K562 (cell line): Measurements from ENCODE around the gene DNALI1. TPM values are rescaled to one million over a fixed set of nuclear protein-coding genes. Genes with fewer than 3 reads are reported as not detected.

Experiments used
- ELF2 ChIP-seq: fragments of 250-450 bp; sonication (Bioruptor Pico); IDR thresholded peaks from 2 replicates; pipeline ENCODE4 v1.5.0; 2021; ENCODE audit warnings: mild to moderate bottlenecking
- ETS2 ChIP-seq: IDR thresholded peaks from 2 replicates; pipeline ENCODE4 v1.6.1; 2016; ENCODE audit warnings: borderline replicate concordance, missing genetic modification characterization, mild to moderate bottlenecking, moderate library complexity, missing compliant biosample characterization; ENCODE audit not compliant: poor library complexity, severe bottlenecking
- GTF2A2 ChIP-seq: IDR thresholded peaks from 2 replicates; pipeline ENCODE4 v1.6.1; 2016; ENCODE audit warnings: mild to moderate bottlenecking, missing genetic modification characterization, missing compliant biosample characterization
- HDAC3 ChIP-seq: fragments of 450-650 bp; IDR thresholded peaks from 2 replicates; pipeline ENCODE4 v1.6.1; 2018; ENCODE audit warnings: borderline replicate concordance, mild to moderate bottlenecking, moderate library complexity; ENCODE audit not compliant: partially characterized antibody
- HDAC8 ChIP-seq: fragments of 450-650 bp; IDR thresholded peaks from 2 replicates; pipeline ENCODE4 v1.6.1; 2016; ENCODE audit warnings: mild to moderate bottlenecking, missing genetic modification characterization, moderate library complexity, missing compliant biosample characterization
- HLTF ChIP-seq: fragments of 450-650 bp; IDR thresholded peaks from 2 replicates; pipeline ENCODE4 v1.6.1; 2016
- ILF3 ChIP-seq: fragments of 450-650 bp; IDR thresholded peaks from 2 replicates; pipeline ENCODE4 v1.6.1; 2018; ENCODE audit warnings: antibody characterized with exemption, mild to moderate bottlenecking, moderate library complexity, borderline replicate concordance
- NELFE ChIP-seq: IDR thresholded peaks from 2 replicates; pipeline ENCODE4 v1.6.1; 2011; ENCODE audit warnings: mild to moderate bottlenecking; ENCODE audit not compliant: insufficient read depth, insufficient read length
- NRF1 ChIP-seq, 2 experiments: fragments of 450-650 bp; IDR thresholded peaks in 1 of 2; conservative IDR thresholded peaks in 1 of 2; 2 replicates each; pipeline ENCODE4 v1.6.1; 2014; ENCODE audit warnings: mild to moderate bottlenecking in 2 of 2
- RBM14 ChIP-seq: fragments of 200-400 bp; formaldehyde crosslinking; IDR thresholded peaks from 2 replicates; pipeline ENCODE4 v1.6.1; 2018; ENCODE audit warnings: low read depth, mild to moderate bottlenecking, low read length, moderate library complexity, borderline replicate concordance; ENCODE audit not compliant: insufficient read depth
- SAP30 ChIP-seq: fragments of 200-600 bp; sonication (generic); IDR thresholded peaks from 2 replicates; pipeline ENCODE4 v1.6.1; 2012; ENCODE audit warnings: borderline replicate concordance, low read depth, mild to moderate bottlenecking, moderate library complexity, low read length, control low read depth, inconsistent platforms; ENCODE audit not compliant: insufficient read depth, poor library complexity, severe bottlenecking
- SETDB1 ChIP-seq: IDR thresholded peaks from one replicate; pipeline ENCODE4 v1.6.1; 2012; ENCODE audit warnings: low read length, control low read depth, inconsistent platforms
- SMARCA4 ChIP-seq: fragments of 450-650 bp; IDR thresholded peaks from 2 replicates; pipeline ENCODE4 v1.6.1; 2016
- SMC3 ChIP-seq: conservative IDR thresholded peaks from 2 replicates; pipeline ENCODE4 v1.6.1; 2011; ENCODE audit warnings: low read depth, low read length, improper control_type of control experiment; ENCODE audit not compliant: insufficient read depth
- SRSF1 ChIP-seq: fragments of 200-400 bp; formaldehyde crosslinking; IDR thresholded peaks from 2 replicates; pipeline ENCODE4 v1.6.1; 2017; ENCODE audit warnings: mild to moderate bottlenecking, low read depth, low read length, moderate library complexity
- TAF9B ChIP-seq: fragments of 450-650 bp; IDR thresholded peaks from 2 replicates; pipeline ENCODE4 v1.6.1; 2018; ENCODE audit warnings: mild to moderate bottlenecking; ENCODE audit not compliant: partially characterized antibody
- TOE1 ChIP-seq, 2 experiments: fragments of 450-650 bp in 1 of 2; sonication (generic) in 1 of 2; formaldehyde crosslinking in 1 of 2; IDR thresholded peaks; 2 replicates each; pipeline versions ENCODE4 v1.7.1 to v1.8.0; 2016 to 2022; ENCODE audit warnings: borderline replicate concordance in 2 of 2, mild to moderate bottlenecking in 2 of 2, antibody characterized with exemption in 1 of 2, inconsistent platforms in 1 of 2, low read depth in 1 of 2, missing genetic modification reagents in 1 of 2, moderate library complexity in 1 of 2
- polyA plus RNA-seq, 8 experiments: library from polyadenylated mRNA; depleted of rRNA in 4 of 8; stranded (reverse) in 5 of 8; unstranded in 3 of 8; fragments of >200 nt; fragmentation: Nextera tagmentation in 2 of 8; fragmentation: Illumina TruSeq in 1 of 8; extraction: Ambion mirVana in 2 of 8; extraction: Trizol in 1 of 8; gene quantifications; 2 replicates each; pipeline versions ENCODE4 v1.2.1 to v1.2.3, GENCODE V29; 2011 to 2014; ENCODE audit warnings: inconsistent platforms in 1 of 8, missing spikeins in 1 of 8
- total RNA-seq, 7 experiments: library from RNA; depleted of rRNA in 6 of 7; stranded (reverse); fragments of >200 nt in 6 of 7; fragmentation: Illumina TruSeq in 2 of 7; extraction: Trizol in 2 of 7; gene quantifications; 2 replicates each; pipeline versions ENCODE4 v1.2.1 to v1.2.3, GENCODE V29; 2011 to 2021; ENCODE audit warnings: low replicate concordance in 1 of 7
- TF ChIP-seq, protein P1 (sequence below): fragments of 450-650 bp; formaldehyde crosslinking; IDR thresholded peaks from 2 replicates; pipeline ENCODE4 v1.4.0; 2020; ENCODE audit warnings: mild to moderate bottlenecking, mixed read lengths
- TF ChIP-seq, protein P2 (sequence below): sonication (generic); formaldehyde crosslinking; IDR thresholded peaks from 2 replicates; pipeline ENCODE4 v1.8.1; 2023; ENCODE audit warnings: missing genetic modification reagents, mild to moderate bottlenecking, borderline replicate concordance

DNALI1 gene
- total and polyA plus RNA-seq, 9 of the 15 experiments (the other 6 are each of a cell fraction or from before 2014, with no cell fraction given) = 0.87 to 5.6 (median 1.2) TPM

DNA sequence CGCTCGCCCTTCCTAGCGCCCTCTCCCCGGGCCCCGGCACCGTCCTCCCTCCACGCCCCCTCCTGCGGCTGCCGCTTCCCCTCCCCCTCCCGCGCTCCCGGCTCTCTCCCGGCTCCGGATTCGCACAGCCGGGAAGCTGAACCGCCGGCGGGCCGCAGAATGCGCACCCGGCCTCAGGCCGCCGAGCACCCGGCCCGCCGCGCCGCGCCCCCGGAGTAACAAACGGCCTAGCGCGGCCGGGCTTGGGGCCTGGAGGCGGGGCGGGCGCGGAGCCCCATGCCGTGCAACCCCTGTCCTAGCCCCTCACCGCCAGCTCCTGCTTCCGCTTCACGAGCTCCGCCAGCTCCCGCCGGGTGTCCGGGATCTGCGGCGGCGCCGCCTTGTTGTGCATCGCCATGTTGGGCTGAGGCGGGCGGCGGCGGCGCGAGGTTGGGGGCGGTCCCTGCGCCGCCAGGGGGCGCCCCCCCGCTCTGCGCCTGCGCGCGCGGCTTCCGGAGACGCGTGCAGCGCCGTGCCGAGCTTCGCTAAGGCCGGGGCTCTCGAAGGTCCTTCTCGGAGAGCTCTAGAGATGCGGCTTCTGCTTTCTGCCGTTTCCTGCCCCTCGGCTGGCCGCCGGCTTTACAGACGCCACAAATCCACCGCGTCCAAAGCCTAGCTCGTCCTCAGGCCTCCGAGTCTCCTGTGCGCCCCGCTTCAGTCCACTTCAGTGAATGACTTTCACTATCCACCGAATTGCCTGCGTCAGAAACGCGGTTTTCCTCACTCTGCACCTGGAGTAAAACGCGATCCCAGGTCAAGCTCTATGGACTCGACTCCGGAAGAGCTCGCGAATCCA, 42.2 kb upstream of the DNALI1 start, which contains the start of gene MEAF6 (continued):
- TF ChIP-seq SETDB1 (peak; percentile 16), SMARCA4 (no peak), ILF3 (peak; percentile 96), ETS2 (peak; percentile 28), HDAC8 (tag) (peak; percentile 44; the same call in 1 of the 2 replicates), SRSF1 (no peak), NRF1 (conservative IDR thresholded peaks at IDR 0.05 in 1 of 2, IDR thresholded peaks at IDR 0.05 in 1 of 2) (peak; percentile 96 to 97), HDAC3 (no peak), HLTF (no peak), SAP30 (peak; percentile 67), SMC3 (peak; percentile 36; the same call in 1 of the 2 replicates), TAF9B (peak; percentile 68), ELF2 (CRISPR knock-in tag) (peak; percentile 70; the same call in 1 of the 2 replicates), RBM14 (no peak), GTF2A2 (0 out of 2 replicates have a peak, but pooled peaks have one; percentile 37), TOE1 (IDR thresholded peaks at IDR 0.05; ENCODE audit: borderline replicate concordance) (0 out of 2 replicates have a peak, but pooled peaks have one; percentile 15), TOE1 (CRISPR knock-in tag; IDR thresholded peaks at IDR 0.05; ENCODE audit: borderline replicate concordance, low read depth) (no peak), NELFE (no peak)
- TF ChIP-seq, protein P1, sequence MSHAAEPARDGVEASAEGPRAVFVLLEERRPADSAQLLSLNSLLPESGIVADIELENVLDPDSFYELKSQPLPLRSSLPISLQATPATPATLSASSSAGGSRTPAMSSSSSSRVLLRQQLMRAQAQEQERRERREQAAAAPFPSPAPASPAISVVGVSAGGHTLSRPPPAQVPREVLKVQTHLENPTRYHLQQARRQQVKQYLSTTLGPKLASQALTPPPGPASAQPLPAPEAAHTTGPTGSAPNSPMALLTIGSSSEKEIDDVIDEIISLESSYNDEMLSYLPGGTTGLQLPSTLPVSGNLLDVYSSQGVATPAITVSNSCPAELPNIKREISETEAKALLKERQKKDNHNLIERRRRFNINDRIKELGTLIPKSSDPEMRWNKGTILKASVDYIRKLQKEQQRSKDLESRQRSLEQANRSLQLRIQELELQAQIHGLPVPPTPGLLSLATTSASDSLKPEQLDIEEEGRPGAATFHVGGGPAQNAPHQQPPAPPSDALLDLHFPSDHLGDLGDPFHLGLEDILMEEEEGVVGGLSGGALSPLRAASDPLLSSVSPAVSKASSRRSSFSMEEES = no peak
- TF ChIP-seq, protein P2, sequence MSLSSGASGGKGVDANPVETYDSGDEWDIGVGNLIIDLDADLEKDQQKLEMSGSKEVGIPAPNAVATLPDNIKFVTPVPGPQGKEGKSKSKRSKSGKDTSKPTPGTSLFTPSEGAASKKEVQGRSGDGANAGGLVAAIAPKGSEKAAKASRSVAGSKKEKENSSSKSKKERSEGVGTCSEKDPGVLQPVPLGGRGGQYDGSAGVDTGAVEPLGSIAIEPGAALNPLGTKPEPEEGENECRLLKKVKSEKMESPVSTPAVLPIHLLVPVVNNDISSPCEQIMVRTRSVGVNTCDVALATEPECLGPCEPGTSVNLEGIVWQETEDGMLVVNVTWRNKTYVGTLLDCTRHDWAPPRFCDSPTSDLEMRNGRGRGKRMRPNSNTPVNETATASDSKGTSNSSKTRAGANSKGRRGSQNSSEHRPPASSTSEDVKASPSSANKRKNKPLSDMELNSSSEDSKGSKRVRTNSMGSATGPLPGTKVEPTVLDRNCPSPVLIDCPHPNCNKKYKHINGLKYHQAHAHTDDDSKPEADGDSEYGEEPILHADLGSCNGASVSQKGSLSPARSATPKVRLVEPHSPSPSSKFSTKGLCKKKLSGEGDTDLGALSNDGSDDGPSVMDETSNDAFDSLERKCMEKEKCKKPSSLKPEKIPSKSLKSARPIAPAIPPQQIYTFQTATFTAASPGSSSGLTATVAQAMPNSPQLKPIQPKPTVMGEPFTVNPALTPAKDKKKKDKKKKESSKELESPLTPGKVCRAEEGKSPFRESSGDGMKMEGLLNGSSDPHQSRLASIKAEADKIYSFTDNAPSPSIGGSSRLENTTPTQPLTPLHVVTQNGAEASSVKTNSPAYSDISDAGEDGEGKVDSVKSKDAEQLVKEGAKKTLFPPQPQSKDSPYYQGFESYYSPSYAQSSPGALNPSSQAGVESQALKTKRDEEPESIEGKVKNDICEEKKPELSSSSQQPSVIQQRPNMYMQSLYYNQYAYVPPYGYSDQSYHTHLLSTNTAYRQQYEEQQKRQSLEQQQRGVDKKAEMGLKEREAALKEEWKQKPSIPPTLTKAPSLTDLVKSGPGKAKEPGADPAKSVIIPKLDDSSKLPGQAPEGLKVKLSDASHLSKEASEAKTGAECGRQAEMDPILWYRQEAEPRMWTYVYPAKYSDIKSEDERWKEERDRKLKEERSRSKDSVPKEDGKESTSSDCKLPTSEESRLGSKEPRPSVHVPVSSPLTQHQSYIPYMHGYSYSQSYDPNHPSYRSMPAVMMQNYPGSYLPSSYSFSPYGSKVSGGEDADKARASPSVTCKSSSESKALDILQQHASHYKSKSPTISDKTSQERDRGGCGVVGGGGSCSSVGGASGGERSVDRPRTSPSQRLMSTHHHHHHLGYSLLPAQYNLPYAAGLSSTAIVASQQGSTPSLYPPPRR = peak; percentile 76; the same call in 1 of the 2 replicates
